HUDEP-2 (cell line): Measurements from ENCODE around the gene PLCD1.
"Not testable (repeated sequence)": the region's sequence is repeated elsewhere in the genome, so short reads cannot be mapped to it uniquely, and the experiment has no call there.

Source experiments
- DNase-seq, 76 experiments: peaks; one replicate each; lab custom pipeline; 2025; ENCODE audit not compliant: unreplicated experiment in 76 of 76; lab: John Stamatoyannopoulos, UW

The PLCD1 gene

DNA sequence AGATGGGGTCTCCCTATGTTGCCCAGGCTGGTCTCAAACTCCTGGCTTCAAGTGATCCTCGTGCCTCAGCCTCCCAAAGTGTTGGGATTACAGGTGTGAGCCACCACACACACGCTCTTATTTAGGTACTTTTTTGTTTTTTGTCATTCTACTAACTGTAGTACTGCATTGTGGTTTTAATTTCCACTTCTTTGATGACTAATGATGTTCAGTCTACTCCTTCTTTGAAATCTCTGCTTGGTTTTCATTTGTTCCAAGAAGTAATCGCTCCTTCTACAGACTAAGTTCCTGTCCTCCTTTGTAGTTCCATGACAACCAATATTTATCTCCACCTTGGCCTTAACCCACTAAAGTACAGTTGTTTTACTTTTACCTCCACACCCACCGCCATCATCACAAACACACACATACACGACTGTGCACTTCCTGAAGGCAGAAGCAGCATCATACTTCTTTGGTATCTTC, 9.0 kb upstream of the PLCD1 start:
- DNase-seq, result no peak

DNA sequence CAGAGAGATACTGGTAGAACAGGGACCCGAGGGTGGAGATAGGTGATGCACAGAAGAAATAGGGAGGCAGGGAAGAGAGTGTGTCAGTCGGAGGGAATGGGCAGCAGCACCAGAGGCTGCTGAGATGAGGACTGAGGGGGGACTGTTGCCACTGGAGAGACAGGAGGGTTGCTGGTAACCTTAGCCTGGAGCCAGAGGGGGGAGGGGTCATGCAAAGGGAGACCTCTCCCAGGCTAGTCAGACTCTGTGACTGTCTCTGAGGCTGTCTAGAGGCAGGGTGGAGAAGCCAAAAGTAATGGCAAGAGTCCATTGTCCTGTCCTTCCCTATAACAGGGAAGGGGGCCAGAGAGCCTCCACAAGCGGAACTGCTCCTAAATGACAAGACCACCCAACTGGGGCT, 7.5 kb upstream of the PLCD1 start:
- DNase-seq, result no peak

DNA sequence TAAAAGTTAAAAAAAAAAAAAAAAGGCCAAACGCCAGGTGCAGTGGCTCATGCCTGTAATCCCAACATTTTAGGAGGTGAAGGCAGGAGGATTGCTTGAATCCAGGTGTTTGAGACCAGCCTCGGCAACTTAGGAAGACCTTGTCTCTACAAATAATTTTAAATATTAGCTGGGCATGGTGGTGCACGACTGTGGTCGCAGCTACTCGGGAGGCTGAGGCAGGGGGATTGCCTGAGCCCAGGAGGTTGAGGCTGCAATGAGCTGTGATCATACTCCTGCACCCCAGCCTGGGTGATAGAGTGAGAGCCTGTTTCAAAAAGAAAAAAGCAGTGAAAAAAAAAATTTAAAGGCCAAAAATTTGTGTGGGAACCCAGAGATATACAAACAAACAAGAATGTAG, 6.8 kb upstream of the PLCD1 start:
- no peak for DNase-seq

DNA sequence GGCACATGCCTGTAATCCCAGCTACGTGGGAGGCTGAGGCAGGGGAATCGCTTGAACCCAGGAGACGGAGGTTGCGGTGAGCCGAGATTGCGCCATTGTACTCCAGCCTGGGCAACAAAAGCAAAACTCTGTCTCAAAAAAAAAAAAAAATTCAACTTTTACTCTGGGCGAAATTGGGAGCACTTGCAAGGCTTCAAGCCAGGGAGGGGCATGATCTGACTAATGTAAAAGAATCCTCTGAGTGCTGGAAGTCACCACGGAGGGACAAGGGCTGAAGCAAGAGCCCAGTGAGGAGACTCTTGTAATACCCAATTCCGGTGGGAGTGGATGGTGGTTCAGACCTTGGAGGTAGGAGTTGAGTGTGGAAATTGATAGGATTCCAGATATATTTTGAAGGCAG, 4.9 kb upstream of the PLCD1 start:
- DNase-seq, result not testable (repeated sequence)

DNA sequence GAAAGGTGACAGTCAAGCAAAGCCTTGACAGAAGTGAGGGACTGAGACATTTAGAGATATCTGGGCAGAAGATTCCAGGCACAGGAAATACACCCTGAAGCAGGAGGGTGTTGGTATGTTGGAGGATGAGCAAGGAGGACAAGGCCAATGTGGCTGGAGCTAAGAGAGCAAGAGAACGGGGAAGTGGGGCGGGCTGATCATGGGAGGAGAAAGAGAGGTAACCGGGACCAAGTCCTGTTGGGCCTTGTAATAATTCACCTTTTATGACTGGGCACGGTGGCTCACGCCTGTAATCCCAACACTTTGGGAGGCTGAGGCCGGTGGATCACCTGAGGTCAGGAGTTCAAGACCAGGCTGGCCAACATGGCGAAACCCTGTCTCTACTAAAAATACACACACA, 4.1 kb upstream of the PLCD1 start:
- DNase-seq, result not testable (repeated sequence)

DNA sequence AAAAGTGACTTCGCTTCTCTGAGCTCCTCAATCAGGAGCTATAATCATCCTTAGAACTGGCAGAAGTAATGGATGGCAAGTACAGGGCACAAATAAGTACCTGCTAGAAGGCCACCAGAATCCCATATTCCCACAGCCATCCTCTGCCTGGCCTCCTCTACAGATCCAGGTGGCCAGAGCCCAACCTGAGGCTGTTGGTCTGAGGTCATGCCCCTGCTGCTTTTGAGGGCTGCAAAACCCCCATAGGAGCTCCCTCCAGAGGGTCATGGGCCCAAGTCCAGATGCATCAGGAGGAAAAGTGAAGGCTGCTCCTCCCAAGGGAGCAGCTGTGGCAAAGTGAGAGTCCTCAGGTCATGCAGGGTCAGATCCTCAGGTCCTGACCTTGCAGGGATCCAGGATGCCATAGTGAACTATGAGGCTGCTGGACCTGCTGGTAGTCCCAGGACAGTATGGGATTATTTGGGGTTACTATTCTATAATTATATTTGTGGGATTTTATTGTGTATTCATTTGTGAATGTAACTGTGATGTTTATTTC, 3.0 kb upstream of the PLCD1 start:
- DNase-seq, result no peak

DNA sequence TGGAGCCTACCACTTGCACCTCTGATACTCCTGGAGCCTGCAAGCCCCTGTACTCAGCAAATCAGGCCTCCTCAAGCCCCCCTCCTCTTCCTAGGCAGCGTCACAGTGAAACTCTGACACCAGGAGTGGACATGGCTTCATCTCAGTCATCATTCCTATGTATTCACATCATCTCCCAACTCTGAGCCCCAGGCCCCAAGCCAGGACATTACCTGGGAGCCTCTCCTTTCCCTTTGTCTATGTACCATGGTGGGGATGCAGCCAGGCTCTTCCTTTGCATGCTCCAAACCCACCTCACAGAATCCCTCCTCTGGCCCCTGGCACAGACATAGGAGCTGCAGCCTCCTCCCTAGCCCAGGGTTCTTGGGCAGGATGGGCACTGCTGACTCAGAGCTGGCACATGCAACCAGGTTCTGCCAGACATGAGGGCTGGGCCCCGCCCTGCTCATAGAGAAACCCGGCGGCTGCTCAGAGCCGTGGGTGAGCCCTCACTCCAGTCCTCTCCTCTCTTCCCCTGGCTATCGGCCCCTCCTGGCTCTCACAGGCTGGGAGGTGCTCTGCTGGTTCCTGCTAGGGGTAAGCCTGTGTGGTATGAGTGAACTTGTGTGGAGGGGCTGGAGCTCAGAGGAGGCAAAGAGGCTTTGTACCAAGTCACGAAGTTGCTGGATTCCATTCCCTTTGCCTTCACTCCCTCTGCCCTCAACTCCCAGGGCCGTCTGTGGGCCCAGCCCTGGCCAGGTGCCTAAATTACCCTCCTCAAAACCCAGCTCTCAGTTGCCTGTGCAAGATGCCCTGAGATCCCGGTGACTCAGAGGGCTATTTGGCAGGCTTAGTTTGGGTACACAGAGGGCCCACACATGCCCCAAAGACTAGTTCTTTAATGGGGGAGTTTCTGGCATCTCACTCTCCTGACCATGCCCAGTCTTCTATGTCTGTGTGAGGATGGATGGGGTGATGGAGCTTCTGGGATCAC, 1.9 kb upstream of the PLCD1 start:
- DNase-seq, result peak in 42 of 76 experiments; percentile 3 to 67 (median 29)

DNA sequence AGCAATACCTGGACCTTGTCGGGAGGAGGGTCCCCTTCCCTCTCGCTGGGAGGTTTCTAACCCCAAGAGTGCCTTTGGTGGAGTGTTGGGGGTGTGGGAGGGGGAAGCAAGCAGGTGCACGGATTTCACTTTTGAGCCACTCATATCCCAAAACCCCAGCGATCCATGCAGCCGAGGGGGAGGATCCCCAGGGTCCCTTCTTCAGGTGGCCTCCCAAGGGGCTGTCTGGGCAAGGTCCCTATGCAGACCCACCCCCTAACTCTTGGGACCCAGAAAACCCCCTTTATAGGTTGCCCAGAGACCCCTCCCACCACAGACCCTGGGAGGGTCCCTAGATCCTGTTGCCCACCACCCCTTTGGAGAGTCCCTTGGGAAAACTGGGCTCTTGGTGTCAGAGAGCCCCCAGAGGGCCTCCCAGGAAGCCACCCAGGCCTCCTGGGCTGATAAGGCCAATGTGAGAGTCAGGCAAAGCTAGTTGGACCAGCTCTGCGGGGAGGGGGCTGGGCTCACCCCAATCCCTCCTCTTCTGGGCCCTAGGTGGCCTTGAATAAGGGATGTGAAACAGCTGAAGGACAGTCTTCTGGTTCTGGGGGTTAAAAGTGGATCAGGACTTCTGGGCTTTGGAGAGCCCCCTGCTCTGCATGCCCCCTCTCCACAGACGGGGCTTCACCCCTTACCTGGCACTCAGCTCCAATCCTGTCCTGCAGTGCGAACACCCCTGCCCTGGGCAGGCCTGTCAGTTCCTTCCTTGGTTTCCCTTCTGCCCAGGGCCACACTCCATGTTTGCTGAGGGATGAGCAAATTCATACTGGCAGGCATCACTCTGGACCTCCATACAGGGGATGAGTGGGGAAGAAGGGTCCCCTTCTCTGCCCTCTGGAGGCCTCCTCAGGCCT, 932 bp upstream of the PLCD1 start:
- no peak for DNase-seq

DNA sequence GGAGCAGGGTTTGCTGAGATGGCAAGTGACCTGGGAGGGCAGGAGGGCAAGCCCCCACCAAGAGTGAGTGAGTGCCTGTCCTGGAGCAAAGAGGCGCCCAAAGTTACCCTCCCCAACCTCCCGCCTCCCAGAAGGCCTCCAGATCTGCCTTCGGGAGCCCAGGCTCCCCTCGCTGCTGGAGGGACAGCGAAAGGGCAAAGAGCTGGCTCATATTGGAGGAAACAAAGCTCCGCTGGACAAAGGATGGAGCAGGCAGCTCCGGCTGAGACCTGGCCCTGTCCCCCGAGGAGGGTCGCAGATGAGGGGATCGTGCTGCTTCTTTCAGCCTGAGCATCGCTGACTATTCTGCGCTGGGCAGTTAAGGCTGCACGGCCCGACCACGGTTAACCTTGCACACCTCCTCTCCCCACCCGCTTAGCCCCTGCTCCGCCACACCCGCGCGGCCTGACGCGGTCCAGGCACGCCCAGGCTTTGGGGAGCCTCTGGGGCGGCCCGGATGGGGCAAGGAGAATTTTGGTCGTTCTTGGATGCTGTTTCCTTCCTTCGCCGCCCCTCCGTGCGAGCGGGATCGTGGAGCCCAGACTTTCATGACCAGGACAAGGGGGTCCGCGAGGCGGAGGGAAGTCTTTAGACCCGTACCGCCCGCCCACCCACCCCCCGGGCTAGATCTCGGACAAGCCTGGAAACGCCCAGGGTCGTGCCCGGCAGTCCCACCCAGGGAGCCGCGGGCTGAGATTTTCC, 651 bp downstream of the PLCD1 start:
- no peak for DNase-seq

DNA sequence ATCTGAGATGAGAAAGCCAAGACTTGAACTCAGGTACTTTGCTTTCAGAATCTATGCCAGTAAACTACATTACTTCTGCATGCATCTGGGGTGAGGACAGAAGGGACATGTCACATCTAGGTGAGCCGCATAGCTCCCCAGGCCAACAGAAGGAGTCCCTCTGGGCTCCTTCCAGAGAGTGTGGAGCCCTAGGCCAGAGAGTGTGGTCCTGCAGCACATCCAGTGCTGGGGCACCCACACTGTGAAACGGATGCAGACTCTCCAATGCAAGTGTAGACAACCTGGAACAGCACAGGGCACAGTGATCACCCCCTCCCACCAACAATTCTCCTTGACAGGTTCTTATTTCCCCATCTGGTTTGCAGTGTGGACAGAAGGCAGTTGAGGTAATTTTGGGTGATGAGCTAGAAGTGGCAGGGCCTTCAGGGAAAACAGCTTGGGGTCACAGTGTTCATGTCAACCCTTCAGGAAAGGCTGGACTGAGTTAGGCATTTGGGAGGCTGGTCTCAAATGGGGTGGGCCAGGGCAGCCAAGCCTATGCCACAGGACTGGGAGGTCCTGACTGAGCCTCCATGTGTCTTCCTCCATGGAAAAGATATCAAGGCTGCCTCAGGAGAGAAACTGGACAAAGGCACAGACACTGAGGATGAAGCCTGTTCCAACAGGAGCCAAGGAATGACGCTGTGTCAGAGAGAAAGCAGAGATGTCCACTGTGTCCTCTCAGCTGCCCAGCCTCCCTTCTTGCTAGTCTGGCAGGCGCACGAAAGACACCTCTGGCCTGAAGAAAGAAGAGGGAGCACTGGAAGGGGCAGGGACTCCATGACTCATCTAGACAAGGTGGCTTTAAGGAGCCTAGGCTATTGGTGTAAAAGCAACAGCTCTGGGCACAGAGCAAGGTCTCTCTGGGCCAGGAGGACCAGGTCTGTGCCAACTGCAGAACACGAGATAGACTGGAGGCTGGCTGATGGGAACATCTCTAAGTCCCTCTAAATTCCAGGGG, 1.7 kb downstream of the PLCD1 start:
- no peak for DNase-seq

DNA sequence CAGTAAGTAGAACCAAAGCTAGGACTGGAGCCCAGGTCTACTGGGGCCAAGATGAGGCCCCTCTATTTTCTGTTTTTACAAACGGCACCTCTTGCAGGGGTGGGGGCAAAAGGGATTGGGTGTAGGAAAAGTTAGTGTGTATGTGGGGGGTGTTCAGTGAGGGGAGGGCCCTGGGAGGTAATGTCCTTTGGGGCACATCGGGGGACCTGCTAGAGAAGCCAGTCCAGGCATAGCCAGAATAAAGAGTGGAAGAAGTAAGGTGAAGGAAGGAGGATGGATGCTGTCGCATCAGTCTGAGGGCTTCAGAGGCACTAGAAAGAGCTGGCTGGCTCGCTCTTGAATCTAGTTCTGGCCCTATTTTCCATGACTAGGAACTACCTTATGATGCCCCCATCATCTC, 2.6 kb downstream of the PLCD1 start:
- DNase-seq, result no peak

DNA sequence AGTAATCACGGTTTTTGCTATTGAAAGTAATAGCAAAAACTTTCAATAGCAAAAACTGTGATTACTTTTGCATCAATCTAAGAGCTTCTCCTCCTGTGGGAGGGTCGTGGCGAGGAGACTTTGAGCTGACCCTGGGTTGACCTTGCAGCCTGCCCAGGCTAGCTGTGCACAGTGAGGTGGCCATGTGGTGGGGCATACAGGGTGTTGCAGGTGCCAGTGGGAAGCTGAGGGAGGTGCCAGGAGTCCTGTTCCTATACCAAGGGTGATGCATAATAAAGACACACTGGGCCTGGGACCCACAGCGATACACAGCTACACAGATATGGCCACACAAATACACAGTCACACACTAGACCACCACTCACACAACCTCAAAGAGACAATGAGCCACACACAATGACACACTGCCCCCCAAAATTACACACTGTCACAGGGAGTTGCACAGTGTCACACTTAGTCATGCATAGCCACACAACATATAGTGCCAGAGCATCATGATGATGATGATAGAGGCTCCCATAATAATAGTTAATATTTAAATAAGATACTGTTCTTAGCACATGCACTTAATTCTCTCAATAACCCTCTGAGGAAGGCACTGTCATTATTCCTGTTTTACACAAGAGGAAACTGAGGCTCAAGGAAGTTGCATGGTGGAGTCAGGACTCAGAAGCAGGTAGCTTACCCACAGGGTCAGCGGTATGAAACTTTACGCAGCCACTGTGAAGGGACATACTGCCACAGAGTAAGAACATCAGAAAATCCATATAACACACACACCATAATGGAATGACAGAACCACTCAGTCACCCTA, 6.3 kb downstream of the PLCD1 start:
- DNase-seq, result no peak

DNA sequence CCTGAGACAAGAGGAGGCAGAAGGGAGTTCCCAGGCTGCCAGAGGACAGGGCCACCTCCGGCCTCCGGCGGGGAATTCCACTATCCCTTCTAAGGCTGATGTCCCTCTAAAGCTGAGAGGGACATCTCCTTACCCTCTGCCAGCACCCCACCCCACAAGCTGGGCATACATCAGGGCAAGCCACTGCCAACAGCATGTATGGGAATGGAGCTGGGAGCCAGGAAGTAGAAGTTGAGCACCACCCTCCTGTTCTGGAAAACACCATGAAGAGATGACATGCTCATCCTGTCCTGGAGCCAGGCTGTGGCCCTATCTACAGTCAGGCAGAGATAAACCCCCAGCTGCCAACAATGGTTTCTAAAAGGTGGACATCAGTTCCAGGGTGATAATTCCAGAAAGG, 7.1 kb downstream of the PLCD1 start:
- DNase-seq, result no peak

DNA sequence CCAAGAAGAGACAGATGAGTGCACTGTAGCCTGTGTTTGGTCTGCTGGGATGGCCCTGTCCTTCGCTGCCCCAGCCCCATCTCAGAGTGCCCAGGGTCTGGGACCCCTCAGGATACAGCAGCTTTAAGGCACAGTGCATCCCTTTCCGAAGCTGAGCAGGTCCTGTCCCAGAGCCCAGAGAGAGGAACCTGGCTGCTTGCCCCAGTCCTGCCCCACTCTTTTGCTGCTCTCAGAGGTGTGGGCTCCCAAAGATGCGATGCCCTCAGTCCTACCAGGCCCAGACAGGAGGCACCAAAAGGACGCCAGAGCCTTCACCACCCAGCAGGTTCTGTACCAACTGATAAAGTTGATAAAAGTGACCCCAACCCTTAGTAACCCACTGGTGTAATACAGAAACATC, 8.2 kb downstream of the PLCD1 start:
- DNase-seq, result no peak

DNA sequence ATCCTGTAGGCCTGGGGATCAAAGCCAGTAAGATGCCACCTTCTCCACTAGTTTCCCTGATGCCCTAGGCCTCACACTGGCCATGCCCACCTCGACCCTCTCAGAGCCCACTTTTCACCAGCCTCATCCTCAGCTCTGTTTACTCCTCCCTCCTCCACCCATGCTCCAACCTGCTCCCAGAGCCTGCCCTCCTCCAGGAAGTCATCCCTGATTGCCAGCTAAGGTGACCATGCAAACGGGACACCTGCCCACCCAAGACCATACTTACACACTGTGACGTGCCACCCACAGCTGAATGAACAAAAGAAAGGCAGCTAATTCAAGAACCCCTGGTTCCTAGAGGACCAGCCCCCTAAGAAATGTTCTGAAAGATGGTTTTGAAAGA, 9.1 kb downstream of the PLCD1 start:
- no peak for DNase-seq

DNA sequence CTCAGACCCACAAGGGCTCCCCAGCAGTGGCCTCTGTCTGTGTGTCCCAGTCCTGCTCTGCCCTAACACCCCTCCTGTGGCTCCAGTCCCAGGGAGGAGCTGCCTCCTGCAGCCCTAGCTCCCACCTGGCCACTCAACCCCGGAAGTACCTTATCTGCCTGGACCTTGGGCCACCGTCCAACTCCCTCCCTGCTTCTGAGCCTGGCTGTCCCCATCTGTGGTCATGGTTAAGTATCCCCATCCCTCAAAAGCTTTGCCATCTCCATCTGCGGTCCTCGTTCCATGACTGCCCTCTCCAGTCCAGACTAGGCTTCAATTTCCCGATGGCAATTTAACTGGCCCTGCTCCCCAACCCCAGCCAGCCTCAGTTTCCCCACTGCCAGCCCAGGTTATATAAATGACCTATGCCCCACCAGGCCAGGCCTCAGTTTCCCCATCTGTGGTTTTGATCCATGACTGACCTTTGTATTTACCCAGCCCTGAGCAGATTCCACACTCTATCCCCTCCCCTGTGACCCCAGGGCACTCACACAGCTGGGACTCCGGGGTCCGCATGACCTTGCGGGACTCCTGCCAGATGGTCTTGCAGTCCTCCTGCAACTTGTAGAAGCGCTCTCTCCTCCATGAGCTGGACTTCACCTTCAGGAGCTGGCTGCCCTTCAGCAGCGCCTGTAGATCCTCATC, 9.6 kb downstream of the PLCD1 start:
- DNase-seq, result no peak

DNA sequence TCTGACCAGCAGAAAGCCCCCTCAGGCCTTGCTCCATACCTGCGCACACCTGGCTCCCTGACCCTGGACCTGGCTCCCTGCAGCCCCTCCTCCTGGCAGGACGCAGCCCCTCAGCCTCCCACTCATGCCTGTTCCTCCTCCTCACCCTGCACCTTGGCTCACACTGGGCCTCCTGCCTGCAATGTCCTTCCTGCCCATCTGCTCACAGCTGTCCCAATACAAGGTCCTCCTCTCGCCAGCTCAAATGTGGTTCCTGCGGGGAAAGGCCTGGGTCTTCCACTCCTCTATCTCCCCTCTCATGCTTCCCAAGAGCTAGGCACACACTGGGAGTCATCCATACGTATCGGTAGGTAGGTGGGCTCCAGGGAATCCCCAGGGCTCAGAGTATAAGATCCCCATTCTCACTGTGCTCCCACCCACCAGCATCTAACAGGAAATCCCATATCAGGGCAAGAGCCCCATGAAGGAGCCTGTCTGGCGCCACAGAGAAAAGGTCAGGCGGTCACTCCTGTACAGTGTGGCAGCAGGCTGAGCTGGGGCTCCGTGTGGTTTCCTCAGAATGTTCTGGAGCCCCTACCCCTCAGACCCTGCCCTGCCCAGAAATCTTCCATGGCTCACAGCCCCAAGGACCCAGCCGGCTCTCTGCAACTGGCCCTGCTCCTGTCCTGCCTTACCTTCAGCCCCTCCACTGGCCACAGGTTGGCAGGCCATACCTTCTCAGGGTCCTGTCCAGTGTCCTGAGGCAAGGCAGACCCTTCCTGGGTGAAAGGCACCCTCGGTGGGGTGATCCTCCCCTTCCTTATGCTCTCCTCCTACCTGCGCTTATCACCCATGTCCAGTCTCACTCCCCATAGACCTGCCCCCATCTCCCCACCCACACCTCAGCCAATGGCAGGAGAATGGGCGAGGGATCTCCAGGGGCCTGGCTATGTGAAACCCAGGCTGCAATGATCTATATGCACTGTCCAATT, 10.9 kb downstream of the PLCD1 start:
- DNase-seq, result no peak
